Parathyroid adenoma (tissue), 2 donors: Measurements from ENCODE around the gene CCDC187.

Source experiments
- H2AFZ ChIP-seq: fragments of 300-600 bp; sonication (generic); one replicate; pipeline ENCODE4 v1.7.0; 2017; ENCODE audit warnings: antibody characterized with exemption, mild to moderate bottlenecking
- H3K27ac ChIP-seq: fragments of 300-600 bp; sonication (generic); one replicate; pipeline ENCODE4 v1.7.0; 2017
- H3K27me3 ChIP-seq: fragments of 300-600 bp; sonication (generic); one replicate; pipeline ENCODE4 v1.7.0; 2017; ENCODE audit warnings: low read length; ENCODE audit not compliant: control insufficient read depth, insufficient read depth
- H3K36me3 ChIP-seq: fragments of 300-600 bp; sonication (generic); one replicate; pipeline ENCODE4 v1.7.0; 2017; ENCODE audit warnings: low read length; ENCODE audit not compliant: control insufficient read depth, insufficient read depth
- H3K4me1 ChIP-seq: fragments of 300-600 bp; sonication (generic); one replicate; pipeline ENCODE4 v1.7.0; 2017; ENCODE audit warnings: control low read depth
- H3K4me2 ChIP-seq: fragments of 300-600 bp; sonication (generic); one replicate; pipeline ENCODE4 v1.7.0; 2017; ENCODE audit warnings: low read length
- H3K4me3 ChIP-seq: fragments of 300-600 bp; sonication (generic); one replicate; pipeline ENCODE4 v1.7.0; 2017; ENCODE audit warnings: low read depth, low read length
- H3K79me2 ChIP-seq: fragments of 300-600 bp; sonication (generic); one replicate; pipeline ENCODE4 v1.7.0; 2017; ENCODE audit warnings: control low read depth
- H3K9ac ChIP-seq: fragments of 300-600 bp; sonication (generic); one replicate; pipeline ENCODE4 v1.7.0; 2017; ENCODE audit warnings: mild to moderate bottlenecking
- H3K9me3 ChIP-seq: fragments of 300-600 bp; sonication (generic); one replicate; pipeline ENCODE4 v1.7.0; 2017; ENCODE audit warnings: low read length; ENCODE audit not compliant: control insufficient read depth
- TF ChIP-seq, protein P1 (sequence below): fragments of 300-600 bp; sonication (generic); IDR thresholded peaks from one replicate; pipeline ENCODE4 v1.7.0; 2017; ENCODE audit warnings: antibody characterized with exemption, mild to moderate bottlenecking
- donor health status: primary hyperparathyroidism.

The CCDC187 gene

DNA sequence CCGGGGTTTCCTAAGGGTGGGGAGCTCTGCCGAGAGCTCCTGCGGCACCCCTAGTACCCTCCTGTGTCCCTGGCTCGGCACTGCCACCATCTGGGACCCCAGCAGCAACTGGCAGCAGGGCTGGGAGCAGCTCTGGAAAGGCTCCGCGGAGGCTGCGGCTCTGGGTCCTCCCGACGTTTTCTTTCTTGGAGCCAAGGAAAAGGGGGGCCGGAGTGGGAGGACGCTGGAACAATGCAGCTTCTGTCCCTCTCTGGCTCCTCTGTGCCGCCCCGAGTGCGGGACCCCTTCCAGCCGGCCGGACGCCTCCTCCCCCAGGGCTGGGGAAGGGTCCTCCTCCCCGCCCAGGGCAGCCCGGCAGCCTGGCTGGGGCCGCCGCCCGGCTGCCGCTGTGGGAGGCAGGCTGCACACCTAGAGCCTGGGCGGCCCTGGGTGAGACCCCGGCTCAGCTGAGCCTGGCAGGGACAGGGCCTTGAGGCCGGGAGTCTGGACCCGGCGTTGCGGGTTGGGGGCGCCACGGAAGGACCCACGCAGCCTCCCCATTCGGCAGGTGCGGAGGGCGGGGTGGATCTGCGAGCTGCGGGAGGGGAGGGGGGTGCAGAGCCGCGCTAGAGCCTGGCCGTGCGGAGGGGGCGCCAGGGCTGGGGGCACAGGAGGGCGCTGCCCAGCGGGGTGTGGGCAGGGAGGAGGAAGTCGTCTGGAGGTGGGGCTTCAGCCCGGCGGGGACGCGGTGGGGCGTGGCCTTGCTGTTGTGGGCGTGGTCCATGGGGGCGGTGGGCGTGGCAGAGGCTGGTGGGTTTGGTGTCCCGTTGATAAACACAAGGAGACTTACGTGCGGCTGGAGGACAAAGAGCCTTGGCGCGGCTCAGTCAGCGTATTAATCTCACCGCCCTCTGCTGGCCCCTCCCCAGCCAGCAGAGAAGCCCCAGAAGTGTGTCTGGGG, 38.6 kb upstream of the CCDC187 start:
- H3K9ac ChIP-seq, result no peak overlapping the region
- peaks cover 5% of the 10 kb centered on the region for H3K4me1 ChIP-seq
- no peak overlapping the region for H3K27ac ChIP-seq

DNA sequence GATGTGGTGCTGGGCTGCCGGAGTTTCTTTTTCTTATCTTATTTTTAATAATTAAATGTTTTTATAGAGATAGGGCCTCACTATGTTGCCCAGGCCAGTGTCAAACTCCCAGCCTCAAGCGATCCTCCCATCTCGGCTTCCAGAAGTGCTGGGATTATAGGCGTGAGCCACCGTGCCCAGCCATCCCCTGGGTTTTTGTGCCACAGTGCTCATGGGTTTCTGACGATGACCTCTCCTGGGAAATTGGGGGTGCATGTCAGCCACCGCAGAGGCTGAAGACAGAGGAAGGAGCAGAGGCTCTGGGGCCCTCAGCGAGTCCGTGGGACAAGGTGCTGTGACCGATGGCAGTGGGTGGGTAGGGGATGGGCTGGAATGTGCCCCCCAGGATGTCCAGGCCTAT, 37.9 kb upstream of the CCDC187 start:
- H3K36me3 ChIP-seq, result no peaks in the 10 kb centered on the region
- no peak overlapping the region for H3K4me3 ChIP-seq
- TF ChIP-seq, protein P1, sequence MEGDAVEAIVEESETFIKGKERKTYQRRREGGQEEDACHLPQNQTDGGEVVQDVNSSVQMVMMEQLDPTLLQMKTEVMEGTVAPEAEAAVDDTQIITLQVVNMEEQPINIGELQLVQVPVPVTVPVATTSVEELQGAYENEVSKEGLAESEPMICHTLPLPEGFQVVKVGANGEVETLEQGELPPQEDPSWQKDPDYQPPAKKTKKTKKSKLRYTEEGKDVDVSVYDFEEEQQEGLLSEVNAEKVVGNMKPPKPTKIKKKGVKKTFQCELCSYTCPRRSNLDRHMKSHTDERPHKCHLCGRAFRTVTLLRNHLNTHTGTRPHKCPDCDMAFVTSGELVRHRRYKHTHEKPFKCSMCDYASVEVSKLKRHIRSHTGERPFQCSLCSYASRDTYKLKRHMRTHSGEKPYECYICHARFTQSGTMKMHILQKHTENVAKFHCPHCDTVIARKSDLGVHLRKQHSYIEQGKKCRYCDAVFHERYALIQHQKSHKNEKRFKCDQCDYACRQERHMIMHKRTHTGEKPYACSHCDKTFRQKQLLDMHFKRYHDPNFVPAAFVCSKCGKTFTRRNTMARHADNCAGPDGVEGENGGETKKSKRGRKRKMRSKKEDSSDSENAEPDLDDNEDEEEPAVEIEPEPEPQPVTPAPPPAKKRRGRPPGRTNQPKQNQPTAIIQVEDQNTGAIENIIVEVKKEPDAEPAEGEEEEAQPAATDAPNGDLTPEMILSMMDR, result no peak

More for the DNA sequence above, 38.6 kb upstream of the CCDC187 start:
- TF ChIP-seq, protein P1, result no peak
- Histone ChIP-seq H3K27me3 (no peaks in the 10 kb centered on the region), H2AFZ (peak overlapping the region; percentile 75), H3K4me3 (peak overlapping the region; percentile 47), H3K9me3 (no peaks in the 10 kb centered on the region), H3K79me2 (no peaks in the 10 kb centered on the region), H3K4me2 (peak overlapping the region; percentile 83), H3K36me3 (no peaks in the 10 kb centered on the region)

DNA sequence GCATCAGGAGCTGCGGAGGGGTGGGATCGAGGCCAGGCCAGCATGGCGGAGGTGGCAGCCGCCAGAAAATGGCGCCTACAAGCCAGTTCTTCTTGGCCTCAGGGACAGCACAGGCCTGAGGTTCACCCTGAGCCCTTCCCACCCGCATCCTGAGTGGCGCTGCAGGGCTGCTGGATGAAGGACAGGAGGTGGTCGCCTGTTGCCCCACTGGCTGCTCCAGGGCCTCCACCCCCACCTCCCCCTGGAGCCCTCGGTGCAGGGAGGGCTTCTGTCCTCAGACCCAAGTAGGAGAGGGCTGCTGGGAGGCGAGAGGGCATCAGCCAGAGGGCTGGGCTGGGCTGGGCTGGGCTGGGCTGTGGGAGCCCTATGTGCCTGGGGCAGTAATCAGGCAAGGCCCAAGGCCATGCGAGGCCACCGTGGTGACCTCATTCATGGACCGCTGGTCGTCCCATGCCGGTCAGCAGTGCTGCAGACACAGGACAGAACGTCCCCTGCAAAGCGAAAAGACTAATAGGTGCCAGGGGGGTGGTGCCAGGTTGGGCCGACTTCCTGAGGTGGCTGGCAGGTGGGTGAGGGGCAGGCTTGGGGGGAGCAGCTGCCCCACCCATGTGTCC, 37.3 kb upstream of the CCDC187 start:
- no peaks in the 10 kb centered on the region for H3K27me3 ChIP-seq
- TF ChIP-seq, protein P1, result no peak
- H3K79me2 ChIP-seq, result no peaks in the 10 kb centered on the region
- H2AFZ ChIP-seq, result no peak overlapping the region
- H3K9ac ChIP-seq, result no peak overlapping the region
- no peaks in the 10 kb centered on the region for H3K9me3 ChIP-seq
- H3K4me2 ChIP-seq, result no peak overlapping the region
- H3K27ac ChIP-seq, result no peak overlapping the region
- H3K36me3 ChIP-seq, result no peaks in the 10 kb centered on the region
- no peak overlapping the region for H3K4me3 ChIP-seq
- H3K4me1 ChIP-seq, result peaks cover 5% of the 10 kb centered on the region

More for the DNA sequence above, 37.9 kb upstream of the CCDC187 start:
- H2AFZ ChIP-seq, result no peak overlapping the region
- no peaks in the 10 kb centered on the region for H3K27me3 ChIP-seq
- peaks cover 5% of the 10 kb centered on the region for H3K4me1 ChIP-seq
- H3K9me3 ChIP-seq, result no peaks in the 10 kb centered on the region
- H3K27ac ChIP-seq, result no peak overlapping the region
- no peak overlapping the region for H3K4me2 ChIP-seq
- H3K9ac ChIP-seq, result no peak overlapping the region
- H3K79me2 ChIP-seq, result no peaks in the 10 kb centered on the region

DNA sequence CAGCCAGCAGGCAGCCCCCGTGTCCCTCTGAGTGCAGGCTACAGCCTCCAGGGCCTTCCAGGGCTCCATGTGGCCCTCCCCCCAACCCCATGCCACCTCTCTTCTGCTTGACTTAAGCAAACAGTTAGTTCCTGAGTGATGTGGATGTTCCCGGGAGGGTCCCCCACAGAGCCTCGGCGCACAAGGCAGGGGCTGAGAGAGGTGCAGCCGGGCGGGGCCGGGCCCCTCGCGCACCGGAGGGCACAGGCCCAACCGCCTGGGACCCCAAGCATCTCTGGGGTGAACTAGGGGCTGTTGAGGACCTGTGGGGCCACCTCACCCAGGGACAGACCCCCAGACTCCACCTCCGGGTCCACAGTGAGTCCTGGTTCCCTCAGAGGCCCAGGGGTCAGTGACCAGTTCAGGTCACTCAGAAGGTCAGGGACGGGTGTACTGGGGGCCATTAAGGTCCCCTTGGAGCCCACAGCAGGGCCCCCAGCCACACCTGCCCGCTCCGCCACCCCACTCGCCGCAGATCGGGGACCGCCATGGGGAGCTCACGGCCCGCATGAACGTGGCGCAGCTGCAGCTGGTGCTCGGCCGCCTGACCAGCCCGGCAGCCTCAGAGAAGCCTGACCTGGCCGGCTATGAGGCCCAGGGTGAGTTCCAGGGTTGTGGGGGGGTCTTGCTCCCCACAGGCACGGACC, 36.6 kb upstream of the CCDC187 start:
- Histone ChIP-seq H3K4me3 (no peak overlapping the region), H3K36me3 (no peaks in the 10 kb centered on the region), H2AFZ (no peak overlapping the region), H3K27me3 (no peaks in the 10 kb centered on the region), H3K9me3 (no peaks in the 10 kb centered on the region), H3K27ac (no peak overlapping the region), H3K9ac (no peak overlapping the region), H3K4me2 (no peak overlapping the region), H3K4me1 (peaks cover 5% of the 10 kb centered on the region), H3K79me2 (no peaks in the 10 kb centered on the region)
- TF ChIP-seq, protein P1, result no peak
